ENCODE data around the gene PHLDB3. TPM values are rescaled to one million over a fixed set of nuclear protein-coding genes. Genes with fewer than 3 reads are reported as not detected.

PHLDB3 gene
- total RNA-seq, 1 experiment from 2014 or later = 33.1 TPM

DNA sequence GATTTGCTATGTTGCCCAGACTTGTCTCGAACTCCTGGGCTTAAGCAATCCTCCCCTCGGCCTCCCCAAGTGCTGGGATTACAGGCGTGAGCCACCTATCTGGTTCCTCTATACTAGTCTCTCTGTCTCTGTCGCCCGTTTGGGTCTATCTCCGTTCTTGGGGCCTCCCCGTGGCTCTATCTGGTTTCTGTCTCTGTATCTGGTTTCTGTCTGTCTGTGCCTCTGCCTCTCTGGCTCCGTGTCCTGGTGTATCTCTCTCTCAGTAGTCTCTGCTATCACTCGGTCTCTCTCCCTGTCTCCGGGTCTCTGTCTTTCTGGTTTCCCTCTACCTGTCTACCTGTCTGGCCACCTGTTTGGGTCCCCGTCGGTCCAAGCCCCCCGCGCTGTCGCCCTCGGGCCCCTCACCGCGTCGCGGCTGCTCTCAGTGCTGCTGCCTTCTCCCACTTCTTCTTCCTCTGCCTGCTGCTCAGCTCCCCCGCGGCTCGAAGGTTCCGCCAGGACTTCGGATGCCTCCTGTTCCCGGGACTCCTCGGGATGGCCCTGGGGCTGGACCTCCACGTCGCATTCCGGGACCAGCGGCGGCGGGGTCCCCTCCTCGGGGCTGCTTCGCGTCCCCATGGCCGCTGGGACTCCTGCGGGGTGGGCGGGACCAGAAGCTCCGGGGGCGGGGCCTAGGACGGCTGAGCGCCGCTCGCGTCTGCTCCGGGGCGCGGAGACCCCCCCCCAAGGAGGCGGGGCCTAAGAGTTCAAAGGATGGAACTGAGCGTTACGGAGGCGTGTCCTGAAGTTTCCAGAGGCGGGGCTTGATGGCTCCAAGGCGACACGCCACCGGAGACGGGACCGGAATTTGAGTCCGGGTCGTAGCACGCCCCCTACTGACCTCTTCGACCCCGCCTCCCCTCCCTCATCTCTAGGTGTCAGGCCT, 783 bp downstream of the PHLDB3 start:
- Histone ChIP-seq H3K9me3 (no peaks in the 10 kb centered on the region), H3K4me1 (peaks cover 25% of the 10 kb centered on the region), H3K27me3 (replicated peaks; ENCODE audit: control insufficient read depth, insufficient read depth, low read length) (no peaks in the 10 kb centered on the region), H3K4me3 (ENCODE audit: low read depth, low read length) (peak overlapping the region; percentile 91), H3K36me3 (ENCODE audit: control insufficient read depth, insufficient read depth, low read length) (no peaks in the 10 kb centered on the region)
- TF ChIP-seq, protein P1, sequence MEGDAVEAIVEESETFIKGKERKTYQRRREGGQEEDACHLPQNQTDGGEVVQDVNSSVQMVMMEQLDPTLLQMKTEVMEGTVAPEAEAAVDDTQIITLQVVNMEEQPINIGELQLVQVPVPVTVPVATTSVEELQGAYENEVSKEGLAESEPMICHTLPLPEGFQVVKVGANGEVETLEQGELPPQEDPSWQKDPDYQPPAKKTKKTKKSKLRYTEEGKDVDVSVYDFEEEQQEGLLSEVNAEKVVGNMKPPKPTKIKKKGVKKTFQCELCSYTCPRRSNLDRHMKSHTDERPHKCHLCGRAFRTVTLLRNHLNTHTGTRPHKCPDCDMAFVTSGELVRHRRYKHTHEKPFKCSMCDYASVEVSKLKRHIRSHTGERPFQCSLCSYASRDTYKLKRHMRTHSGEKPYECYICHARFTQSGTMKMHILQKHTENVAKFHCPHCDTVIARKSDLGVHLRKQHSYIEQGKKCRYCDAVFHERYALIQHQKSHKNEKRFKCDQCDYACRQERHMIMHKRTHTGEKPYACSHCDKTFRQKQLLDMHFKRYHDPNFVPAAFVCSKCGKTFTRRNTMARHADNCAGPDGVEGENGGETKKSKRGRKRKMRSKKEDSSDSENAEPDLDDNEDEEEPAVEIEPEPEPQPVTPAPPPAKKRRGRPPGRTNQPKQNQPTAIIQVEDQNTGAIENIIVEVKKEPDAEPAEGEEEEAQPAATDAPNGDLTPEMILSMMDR (IDR thresholded peaks at IDR 0.05; ENCODE audit: insufficient read depth in 1 of 2, low read depth in 1 of 2, low read length in 1 of 2, severe bottlenecking in 1 of 2, unreplicated experiment in 1 of 2) = peak; percentile 49 to 64
- Mint-ChIP-seq H3K9me3 (ENCODE audit: unreplicated experiment) (no peaks in the 10 kb centered on the region), H3K27me3 (ENCODE audit: insufficient read depth, unreplicated experiment) (no peaks in the 10 kb centered on the region), H3K4me3 (ENCODE audit: unreplicated experiment) (peak overlapping the region; percentile 90), H3K27ac (ENCODE audit: unreplicated experiment) (peak overlapping the region; percentile 92), H3K36me3 (ENCODE audit: insufficient read depth, unreplicated experiment) (peaks cover 55% of the 10 kb centered on the region), H3K4me1 (ENCODE audit: low read depth, unreplicated experiment) (peaks cover 33% of the 10 kb centered on the region)
- DNase-seq = peak; percentile 98 to 99
- no TSS peak for BruUV-seq (replicated peaks)
- POLR2A ChIA-PET = interaction anchor here (0.6 to 2.0 kb wide), 6 partner anchors 16 to 62 kb away, joined by 3 to 17 read pairs (median 6); partner anchors contain the start of gene ZNF575
- CTCF ChIA-PET = interaction anchor here (0.6 to 2.4 kb wide), 10 partner anchors 9 to 92 kb away, joined by 3 to 29 read pairs (median 7); partner anchors contain the start of genes IRGQ, ZNF575 and ZNF576
- intact Hi-C loops (cut with micrococcal nuclease; ENCODE audit: unreplicated experiment) = loop anchor here (1.0 to 5.0 kb wide), 5 partner anchors 16 to 56 kb away; partner anchors contain the start of gene ZNF575

DNA sequence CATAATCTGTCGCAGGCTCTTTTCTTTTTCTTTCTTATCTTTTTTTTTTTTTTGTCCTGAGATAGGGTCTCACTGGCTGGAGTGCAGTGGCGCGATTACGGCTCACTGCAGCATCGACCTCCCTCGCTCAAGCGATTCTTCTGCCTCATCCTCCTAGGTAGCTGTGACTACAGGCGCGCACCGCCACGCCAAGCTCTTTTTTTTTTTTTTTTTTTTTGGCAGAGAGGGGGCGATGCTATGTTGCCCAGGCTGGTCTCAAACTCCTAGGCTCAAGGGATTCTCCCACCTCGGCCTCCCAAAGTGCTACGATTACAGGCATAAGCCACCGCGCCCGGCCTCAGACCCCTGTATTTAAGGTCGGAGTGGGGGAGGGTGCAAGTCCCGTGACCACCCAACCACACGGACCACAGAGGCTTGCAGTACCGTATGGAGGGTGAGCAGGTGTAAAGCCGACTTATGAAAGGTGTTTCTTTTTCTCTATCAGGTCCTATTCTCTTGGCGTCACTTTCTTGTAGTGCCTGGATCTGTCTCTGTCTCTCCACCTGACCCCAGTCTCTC, 2.0 kb downstream of the PHLDB3 start:
- POLR2A ChIA-PET = no interaction called here

More for the DNA sequence above, 2.0 kb downstream of the PHLDB3 start:
- DNase-seq = no peak
- CTCF ChIA-PET = interaction anchor here (0.6 to 0.7 kb wide), 3 partner anchors 39 to 125 kb away, joined by 3 to 5 read pairs (median 4); no protein-coding TSS in a partner anchor
- intact Hi-C loops (cut with micrococcal nuclease; ENCODE audit: unreplicated experiment) = loop anchor here (5.0 kb wide), 1 partner anchor 55 kb away; no protein-coding TSS in a partner anchor
- H3K4me1 ChIP-seq = peaks cover 29% of the 10 kb centered on the region
- no peaks in the 10 kb centered on the region for H3K9me3 Mint-ChIP-seq (ENCODE audit: unreplicated experiment)
- TF ChIP-seq, protein P1 (IDR thresholded peaks at IDR 0.05; ENCODE audit: insufficient read depth in 1 of 2, low read depth in 1 of 2, low read length in 1 of 2, severe bottlenecking in 1 of 2, unreplicated experiment in 1 of 2) = no peak
- H3K27ac Mint-ChIP-seq (ENCODE audit: unreplicated experiment) = peak overlapping the region; percentile 92
- H3K27me3 Mint-ChIP-seq (ENCODE audit: insufficient read depth, unreplicated experiment) = no peaks in the 10 kb centered on the region
- no peak overlapping the region for H3K4me3 Mint-ChIP-seq (ENCODE audit: unreplicated experiment)
- no peak overlapping the region for H3K4me3 ChIP-seq (ENCODE audit: low read depth, low read length)
- H3K36me3 ChIP-seq (ENCODE audit: control insufficient read depth, insufficient read depth, low read length) = peaks cover 2% of the 10 kb centered on the region; the same call in 1 of the 2 replicates
- no TSS peak for BruUV-seq (replicated peaks)
- no peaks in the 10 kb centered on the region for H3K9me3 ChIP-seq
- peaks cover 57% of the 10 kb centered on the region for H3K36me3 Mint-ChIP-seq (ENCODE audit: insufficient read depth, unreplicated experiment)
- peaks cover 43% of the 10 kb centered on the region for H3K4me1 Mint-ChIP-seq (ENCODE audit: low read depth, unreplicated experiment)
- H3K27me3 ChIP-seq (replicated peaks; ENCODE audit: control insufficient read depth, insufficient read depth, low read length) = no peaks in the 10 kb centered on the region

Measured in Caco-2 (cell line).